HL-60 (cell line): ENCODE measurements around the gene PKD2.

Experiments
- DNase-seq, 2 experiments: peaks; one replicate each; pipeline ENCODE4 v3.0.0-alpha.2; 2010 to 2020; ENCODE audit warnings: low read depth in 1 of 2, low spot score in 1 of 2
- H3K27ac ChIP-seq: fragments of 250-450 bp; sonication (Bioruptor Pico); replicated peaks from 2 replicates; pipeline ENCODE4 v1.5.1; 2020; ENCODE audit warnings: mild to moderate bottlenecking, moderate library complexity
- H3K27me3 ChIP-seq: fragments of 250-450 bp; sonication (Bioruptor Pico); 2 replicates; pipeline ENCODE4 v1.5.1; 2021; ENCODE audit warnings: mild to moderate bottlenecking, moderate library complexity; ENCODE audit not compliant: insufficient read depth, poor library complexity, severe bottlenecking
- H3K4me3 ChIP-seq: replicated peaks from 2 replicates; pipeline ENCODE4 v1.5.1; 2011; ENCODE audit warnings: mild to moderate bottlenecking, control low read depth, low read length; ENCODE audit not compliant: insufficient read depth
- CTCF ChIP-seq: IDR thresholded peaks from one replicate; pipeline ENCODE4 v1.5.1; 2011; ENCODE audit warnings: low read length, control low read depth, inconsistent platforms; ENCODE audit not compliant: insufficient read depth
- GABPA ChIP-seq: IDR thresholded peaks from 2 replicates; pipeline ENCODE4 v1.6.1; 2012; ENCODE audit warnings: low read depth
- POLR2AphosphoS5 ChIP-seq: IDR thresholded peaks from 2 replicates; pipeline ENCODE4 v1.6.1; 2012; ENCODE audit warnings: low read depth
- REST ChIP-seq: IDR thresholded peaks from 2 replicates; pipeline ENCODE4 v1.6.1; 2012; ENCODE audit warnings: low read depth; ENCODE audit not compliant: insufficient replicate concordance
- SPI1 ChIP-seq: IDR thresholded peaks from 2 replicates; pipeline ENCODE4 v1.6.1; 2012; ENCODE audit warnings: low read depth, mild to moderate bottlenecking, borderline replicate concordance

The PKD2 gene

GRCh38 chr4:87985097-87985886, 22.1 kb upstream of the PKD2 start:
- Histone ChIP-seq H3K4me3 (no peak overlapping the region), H3K27ac (no peak overlapping the region), H3K27me3 (no peaks in the 10 kb centered on the region)
- DNase-seq: peak in 1 of 2 experiments; percentile 70
- TF ChIP-seq CTCF (peak; percentile 91), SPI1 (no peak), GABPA (no peak), REST (no peak)

GRCh38 chr4:87985887-87986200, 21.6 kb upstream of the PKD2 start:
- H3K27ac ChIP-seq: no peak overlapping the region
- H3K27me3 ChIP-seq: no peaks in the 10 kb centered on the region
- H3K4me3 ChIP-seq: no peak overlapping the region
- no peak for DNase-seq
- TF ChIP-seq POLR2AphosphoS5 (no peak), REST (no peak), SPI1 (no peak), GABPA (no peak), CTCF (no peak)

- no peaks in the 10 kb centered on the region for H3K27me3 ChIP-seq
- TF ChIP-seq POLR2AphosphoS5 (no peak), SPI1 (no peak), CTCF (no peak), GABPA (no peak), REST (no peak)
- H3K4me3 ChIP-seq: no peak overlapping the region
- no peak for DNase-seq
- H3K27ac ChIP-seq: no peak overlapping the region
Measured at GRCh38 chr4:87986508-87986907, 20.9 kb upstream of the PKD2 start.
